Astrocyte of the hippocampus (primary cell): ENCODE measurements around the gene GABRB2.

Source experiments
- DNase-seq: peaks from one replicate; pipeline ENCODE4 v3.0.0; 2011; ENCODE audit warnings: low read depth, low spot score

The GABRB2 gene

GRCh38 chr5:161471211-161471950, 75.1 kb downstream of the GABRB2 start:
- no peak for DNase-seq

- no peak for DNase-seq
Observed at GRCh38 chr5:161467703-161468102, 78.8 kb downstream of the GABRB2 start.

- no peak for DNase-seq
Observed at GRCh38 chr5:161460741-161461140, 85.8 kb downstream of the GABRB2 start.

- peak; percentile 3 for DNase-seq
Observed at GRCh38 chr5:161446655-161447054, 99.9 kb downstream of the GABRB2 start.

GRCh38 chr5:161442471-161442870, 104.1 kb downstream of the GABRB2 start:
- no peak for DNase-seq

GRCh38 chr5:161432798-161433197, 113.7 kb downstream of the GABRB2 start:
- no peak for DNase-seq

- DNase-seq, result no peak
Observed at GRCh38 chr5:161431963-161432362, 114.6 kb downstream of the GABRB2 start.

- no peak for DNase-seq
Observed at GRCh38 chr5:161421067-161421466, 125.5 kb downstream of the GABRB2 start.

GRCh38 chr5:161420521-161420920, 126.0 kb downstream of the GABRB2 start:
- DNase-seq, result no peak

GRCh38 chr5:161414896-161415295, 131.6 kb downstream of the GABRB2 start:
- DNase-seq, result no peak

- DNase-seq, result no peak
Observed at GRCh38 chr5:161414037-161414436, 132.5 kb downstream of the GABRB2 start.

- no peak for DNase-seq
Observed at GRCh38 chr5:161412792-161413191, 133.7 kb downstream of the GABRB2 start.

GRCh38 chr5:161411156-161411555, 135.4 kb downstream of the GABRB2 start:
- no peak for DNase-seq

- no peak for DNase-seq
Observed at GRCh38 chr5:161410640-161411039, 135.9 kb downstream of the GABRB2 start.

GRCh38 chr5:161409471-161409870, 137.1 kb downstream of the GABRB2 start:
- no peak for DNase-seq

- peak; percentile 7 for DNase-seq
Observed at GRCh38 chr5:161406880-161407279, 139.6 kb downstream of the GABRB2 start.

GRCh38 chr5:161403996-161404395, 142.5 kb downstream of the GABRB2 start:
- no peak for DNase-seq

- no peak for DNase-seq
Observed at GRCh38 chr5:161403121-161403520, 143.4 kb downstream of the GABRB2 start.

- peak; percentile 25 for DNase-seq
Observed at GRCh38 chr5:161400583-161400982, 145.9 kb downstream of the GABRB2 start.

- peak; percentile 46 for DNase-seq
Observed at GRCh38 chr5:161399996-161400562, 146.4 kb downstream of the GABRB2 start.

GRCh38 chr5:161397448-161397847, 149.1 kb downstream of the GABRB2 start:
- no peak for DNase-seq

- peak; percentile 13 for DNase-seq
Observed at GRCh38 chr5:161396171-161396570, 150.4 kb downstream of the GABRB2 start.

GRCh38 chr5:161391724-161392123, 154.8 kb downstream of the GABRB2 start:
- no peak for DNase-seq
